HG02943 (cell line): ENCODE results near the gene PCP4.
"Not testable (repeated sequence)": the region's sequence is repeated elsewhere in the genome, so short reads cannot be mapped to it uniquely, and the experiment has no call there.

Experiments used
- ATAC-seq: cut with Tn5 transposase; IDR thresholded peaks from one replicate; pipeline ENCODE4 v1.9.1; 2021; ENCODE audit warnings: mild to moderate bottlenecking, low read depth, moderate library complexity; ENCODE audit not compliant: unreplicated experiment

Gene PCP4

DNA sequence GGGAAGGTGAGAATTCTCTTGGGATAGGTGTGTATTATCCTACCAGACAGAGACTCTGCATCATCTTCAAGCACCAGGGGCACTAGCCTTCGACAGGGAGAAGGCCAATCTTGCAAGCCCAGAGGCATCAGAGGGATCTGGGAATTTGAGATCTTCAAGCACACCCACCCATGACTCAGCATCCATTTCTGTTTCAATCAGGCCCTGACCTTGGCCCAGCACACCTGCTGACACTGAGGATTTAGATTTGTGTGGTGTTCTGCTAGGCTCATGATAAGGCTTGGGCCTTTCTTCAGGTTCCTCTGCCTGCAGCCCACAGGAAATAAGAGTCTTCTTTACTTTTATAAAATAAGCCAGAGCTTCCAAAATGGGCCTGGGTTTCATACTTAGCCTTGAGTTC lies 6.6 kb upstream of the PCP4 start:
- ATAC-seq: no peak

- no peak for ATAC-seq
Observed at GRCh38 chr21:39863111-39863510, 4.1 kb upstream of the PCP4 start.

DNA sequence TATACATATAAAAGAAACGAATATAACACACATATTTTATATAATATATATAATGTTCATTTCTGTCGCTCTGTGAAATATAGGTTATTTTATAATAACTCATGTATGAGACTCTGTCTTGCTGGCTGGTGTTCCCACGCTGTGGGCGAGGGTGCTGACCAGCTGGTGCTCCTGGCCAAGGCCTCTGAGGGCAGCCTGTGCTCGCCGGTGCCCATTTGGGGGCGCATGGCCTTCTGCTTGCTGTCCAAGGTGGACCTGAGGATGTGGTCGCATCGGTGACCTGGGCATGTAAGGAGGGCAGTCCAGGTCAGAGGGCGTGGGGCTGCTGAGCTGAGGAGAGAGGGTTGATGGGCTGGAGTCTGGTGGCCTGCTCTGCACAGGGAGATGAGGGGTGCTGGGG lies 1.1 kb upstream of the PCP4 start:
- no peak for ATAC-seq

DNA sequence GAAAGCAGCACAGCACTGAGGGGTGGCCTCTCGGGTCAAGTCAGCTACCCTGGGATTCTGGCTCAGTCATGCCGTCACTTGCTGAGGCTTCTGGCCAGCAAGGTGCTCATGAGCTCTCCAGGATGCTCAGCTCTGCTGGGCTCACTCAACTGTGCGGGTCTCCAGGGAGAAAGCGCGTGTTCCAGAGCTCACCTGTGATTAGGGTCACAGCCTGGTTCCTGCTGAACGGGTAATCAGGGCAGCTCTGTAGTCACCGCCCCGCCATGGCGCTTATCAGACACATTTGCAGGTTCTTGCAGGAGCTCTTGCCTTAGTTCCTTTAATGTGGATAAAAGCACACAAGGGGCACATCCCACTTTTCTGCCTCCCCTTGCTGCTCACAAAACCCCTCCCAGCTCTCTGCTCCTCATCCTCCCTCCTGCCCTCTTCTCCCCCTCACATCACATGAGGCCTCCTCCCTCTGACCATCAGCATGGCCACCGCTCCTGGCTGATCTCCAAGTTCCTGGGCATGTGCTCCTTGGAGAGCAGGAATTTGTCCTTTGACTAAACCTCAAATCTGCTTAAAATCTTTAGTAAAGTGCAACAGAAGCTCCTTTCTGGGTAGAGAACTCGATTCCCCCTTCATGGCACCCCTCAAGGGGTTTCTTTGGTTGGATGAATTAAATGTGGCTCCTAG lies 2.0 kb downstream of the PCP4 start:
- ATAC-seq: no peak

GRCh38 chr21:39873687-39874086 lies 6.4 kb downstream of the PCP4 start:
- ATAC-seq: no peak

DNA sequence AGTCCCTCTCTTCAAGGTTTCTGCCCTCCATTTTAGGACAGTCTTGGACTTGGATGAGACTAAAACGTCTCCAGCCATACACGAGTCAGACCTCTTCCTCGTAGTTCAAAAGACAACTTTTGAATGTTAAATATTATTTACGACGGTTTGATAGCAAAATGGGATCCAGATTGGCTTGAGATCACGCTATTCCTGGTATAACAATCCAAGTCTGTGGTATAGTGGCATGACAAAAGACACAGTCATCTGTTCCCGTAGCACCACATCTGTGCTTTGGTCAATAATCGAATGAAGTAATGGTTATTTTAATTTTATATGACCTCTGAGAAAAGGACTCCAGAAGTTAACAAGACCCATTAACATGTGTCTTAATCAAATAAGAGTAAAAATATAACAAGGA lies 7.0 kb downstream of the PCP4 start:
- no peak for ATAC-seq

DNA sequence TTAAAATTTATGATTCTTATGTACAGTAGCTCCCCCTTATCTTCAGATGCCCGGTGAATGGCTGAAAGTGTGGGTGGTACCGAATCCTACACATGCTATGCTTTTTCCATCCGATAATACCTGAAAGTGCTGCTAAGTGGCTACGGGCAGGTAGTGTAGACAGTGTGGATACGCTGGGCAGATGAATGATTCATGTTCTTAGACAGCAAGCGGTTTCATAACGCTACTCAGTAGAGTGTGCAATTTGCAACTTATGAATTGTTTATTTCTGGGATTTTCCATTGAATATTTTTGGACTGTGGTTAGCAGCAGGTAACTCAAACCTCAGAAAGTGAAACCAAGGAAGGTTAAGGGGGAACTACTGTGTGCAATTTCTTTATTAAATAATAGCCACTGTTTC lies 7.5 kb downstream of the PCP4 start:
- ATAC-seq: no peak

GRCh38 chr21:39881661-39882060 lies 14.4 kb downstream of the PCP4 start:
- no peak for ATAC-seq

DNA sequence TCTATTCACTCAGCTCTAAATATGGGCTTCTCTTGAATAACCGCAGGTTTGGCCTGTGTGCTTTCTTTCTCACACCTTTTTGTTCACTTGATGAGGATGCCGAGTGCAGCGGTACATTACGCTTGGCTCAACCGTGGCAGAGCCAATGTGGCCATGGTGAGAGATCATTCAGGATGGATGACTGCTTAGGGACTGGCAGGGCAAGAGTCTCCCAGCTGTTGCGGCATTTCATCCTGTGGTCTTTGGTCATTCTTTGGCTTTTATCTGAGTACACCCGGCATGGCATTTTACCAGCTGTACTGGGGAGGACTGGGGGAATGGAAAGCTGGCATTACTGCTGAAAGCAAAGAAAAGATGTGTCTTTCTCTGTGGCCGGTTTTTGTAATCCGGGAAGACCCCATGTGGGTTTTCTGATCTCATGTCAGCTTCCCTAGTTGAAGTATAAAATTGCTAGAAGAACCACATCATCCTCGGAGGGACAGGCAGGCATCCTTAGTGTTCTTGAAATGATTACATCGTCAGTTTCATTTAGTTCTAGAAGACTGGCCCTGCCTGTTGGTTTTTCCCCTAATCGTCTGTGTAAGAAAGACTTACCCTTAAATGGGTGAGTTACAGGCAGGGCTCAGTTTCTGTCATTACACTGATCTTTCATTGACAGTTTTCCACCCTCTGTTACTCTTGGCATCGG lies 15.1 kb downstream of the PCP4 start:
- ATAC-seq: no peak

- no peak for ATAC-seq
Observed at GRCh38 chr21:39882839-39883195, 15.6 kb downstream of the PCP4 start.

- ATAC-seq: no peak
Observed at GRCh38 chr21:39885119-39885848, 18.0 kb downstream of the PCP4 start.

DNA sequence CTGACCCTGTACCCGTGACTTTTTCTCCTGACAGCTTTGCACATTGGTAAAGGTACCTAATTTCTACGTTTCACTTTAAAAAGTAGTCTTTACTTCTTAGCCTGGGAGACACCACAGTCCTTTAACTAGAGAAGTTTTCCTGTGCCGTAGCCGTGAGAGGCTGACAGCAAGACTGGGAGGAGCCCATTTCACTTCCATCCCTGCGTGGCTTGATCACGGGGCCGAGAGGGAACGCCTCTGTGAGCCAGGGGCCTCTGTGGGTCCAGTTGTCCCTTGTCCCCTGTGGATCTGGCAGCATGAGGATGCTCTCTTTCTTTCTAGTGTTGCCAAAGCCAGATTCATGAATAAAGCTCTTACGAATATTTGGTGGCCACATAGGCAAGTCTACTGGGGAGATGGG lies 21.6 kb downstream of the PCP4 start:
- ATAC-seq: no peak

GRCh38 chr21:39891111-39891510 lies 23.9 kb downstream of the PCP4 start:
- ATAC-seq: no peak

- not testable (repeated sequence) for ATAC-seq
Observed at GRCh38 chr21:39891863-39892262, 24.6 kb downstream of the PCP4 start.

- no peak for ATAC-seq
Observed at GRCh38 chr21:39900491-39900890, 33.3 kb downstream of the PCP4 start.

GRCh38 chr21:39900911-39901310 lies 33.7 kb downstream of the PCP4 start:
- ATAC-seq: no peak

DNA sequence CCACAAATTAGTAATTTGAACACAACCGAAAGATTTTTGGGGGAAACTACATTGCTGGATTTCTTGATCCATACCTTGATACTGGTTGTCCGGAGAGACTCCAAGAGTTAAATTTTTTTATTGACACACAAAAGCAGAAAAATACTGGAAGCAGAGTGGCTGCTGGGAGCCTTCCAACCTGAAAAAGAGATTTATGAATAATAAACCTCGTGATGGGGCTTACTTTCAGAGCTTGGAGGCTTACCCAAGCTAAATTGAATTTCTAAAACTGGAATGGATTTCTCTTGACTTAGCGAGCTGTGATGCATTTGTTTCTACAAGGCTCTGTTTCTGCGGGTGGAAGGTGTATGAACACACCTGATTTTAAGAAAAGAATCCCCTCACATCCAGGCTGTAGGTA lies 35.7 kb downstream of the PCP4 start:
- ATAC-seq: no peak

DNA sequence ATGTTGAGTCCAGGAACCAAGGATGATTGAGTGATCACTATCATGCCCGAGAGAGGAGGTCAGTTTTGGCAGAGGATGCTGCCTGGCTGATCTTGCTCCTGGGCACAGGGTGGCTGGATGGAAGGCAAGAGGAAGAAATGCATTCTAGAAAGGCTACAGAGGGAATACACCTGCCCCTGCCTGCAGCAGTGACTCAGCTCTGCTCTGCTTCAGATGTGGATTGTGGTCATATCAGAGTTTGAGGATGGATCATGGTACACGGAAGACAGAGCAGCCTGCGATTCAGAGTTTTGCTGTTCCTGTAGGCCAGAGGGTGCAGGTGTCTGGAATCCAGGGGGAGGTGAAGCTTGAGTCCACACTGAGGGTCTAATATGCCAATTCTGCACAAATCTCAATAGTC lies 37.2 kb downstream of the PCP4 start:
- no peak for ATAC-seq

DNA sequence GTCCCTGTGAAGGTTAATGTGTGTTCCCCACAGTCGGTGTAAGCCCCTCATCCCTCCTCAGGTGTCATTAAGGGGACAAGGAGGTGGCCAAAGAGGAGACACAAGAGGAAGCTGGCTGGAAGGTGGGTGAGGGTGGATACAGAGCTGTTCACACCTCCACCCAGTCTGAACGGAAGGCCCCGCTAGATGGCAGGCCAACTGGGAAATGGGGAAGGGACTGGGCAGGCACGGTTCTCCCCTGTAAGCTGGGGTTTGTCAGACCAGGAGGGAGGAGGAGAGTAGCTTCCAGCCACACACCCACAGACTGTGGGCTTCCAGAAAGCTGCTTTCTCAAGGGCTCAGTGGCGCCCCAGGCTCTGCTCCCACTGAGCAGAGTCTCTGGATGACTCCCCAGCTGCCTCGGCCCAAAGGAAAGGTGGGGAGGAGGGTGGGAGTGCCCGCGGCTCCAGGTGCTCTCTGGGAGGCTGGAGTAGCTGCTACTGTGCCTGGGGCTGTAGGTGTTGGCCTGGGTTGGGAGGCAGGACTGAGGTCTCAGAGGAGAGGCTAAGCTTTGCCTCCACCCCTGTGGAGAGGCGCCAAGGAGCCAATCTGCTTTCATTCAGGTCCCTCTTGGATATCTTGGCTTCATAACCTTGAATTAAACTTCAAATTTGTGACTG lies 41.2 kb downstream of the PCP4 start:
- ATAC-seq: no peak

DNA sequence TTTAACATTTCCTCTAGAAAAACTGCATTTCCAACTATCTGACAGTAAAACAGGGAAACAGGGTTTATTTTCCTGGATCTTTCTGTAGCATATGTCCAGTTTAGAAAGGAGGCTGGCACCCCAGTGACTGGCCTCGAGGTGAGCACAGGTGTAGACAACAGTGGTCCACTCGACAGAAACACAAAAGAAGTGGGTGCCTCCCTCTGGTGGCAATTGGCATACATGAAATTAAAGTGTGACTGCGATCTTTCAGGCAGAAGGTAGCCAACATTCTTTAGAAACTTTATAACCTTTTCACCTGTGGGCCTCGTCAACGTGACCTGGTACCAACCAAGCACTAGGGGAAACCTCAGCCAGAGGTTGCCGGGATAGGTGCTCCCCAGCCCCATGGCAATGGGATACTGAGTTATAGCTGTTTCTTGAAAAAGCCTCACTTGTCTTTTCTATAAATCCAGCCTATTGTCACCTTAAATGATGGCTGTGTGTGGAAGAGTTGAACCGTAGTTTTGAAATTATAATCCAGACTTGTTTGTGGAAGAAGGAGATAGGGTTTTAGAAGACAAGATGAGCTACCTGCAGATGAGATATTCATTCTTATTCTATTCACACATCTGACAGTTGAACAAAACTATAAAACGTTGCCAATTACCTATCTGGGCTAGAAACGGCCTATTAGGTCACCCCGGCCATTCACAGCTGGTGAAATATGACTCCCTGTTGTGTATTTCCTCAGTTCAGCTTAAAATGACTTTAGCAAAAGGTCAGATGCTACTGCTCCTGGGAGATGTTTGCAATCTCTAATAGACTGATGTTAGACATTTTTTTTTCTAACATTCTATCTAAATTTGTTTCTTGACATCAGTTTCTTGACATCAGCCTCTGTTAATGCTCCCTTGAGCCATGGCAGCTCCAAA lies 44.3 kb downstream of the PCP4 start:
- ATAC-seq: no peak
